Activated CD4-positive, CD25-positive, alpha-beta regulatory T cell treated with anti-CD3 and anti-CD28 coated beads, Interleukin-2, amount 50 U/mL, for 16 hours (primary cell): Measurements from ENCODE around the gene SEC22A.
"Not testable (repeated sequence)": the region's sequence is repeated elsewhere in the genome, so short reads cannot be mapped to it uniquely, and the experiment has no call there.

Experiments used
- DNase-seq: peaks from one replicate; pipeline ENCODE4 v3.0.0-alpha.2; 2020; ENCODE audit warnings: low read depth, low spot score

SEC22A gene

GRCh38 chr3:123180791-123181190 lies 21.0 kb upstream of the SEC22A start:
- no peak for DNase-seq

- DNase-seq = no peak
Observed at GRCh38 chr3:123186695-123187094, 15.0 kb upstream of the SEC22A start.

GRCh38 chr3:123188058-123188457 lies 13.7 kb upstream of the SEC22A start:
- no peak for DNase-seq

GRCh38 chr3:123193448-123194101 lies 8.2 kb upstream of the SEC22A start:
- DNase-seq = no peak

GRCh38 chr3:123194552-123194951 lies 7.2 kb upstream of the SEC22A start:
- no peak for DNase-seq

- no peak for DNase-seq
Observed at GRCh38 chr3:123198372-123198771, 3.4 kb upstream of the SEC22A start.

- no peak for DNase-seq
Observed at GRCh38 chr3:123201223-123201556, 553 bp upstream of the SEC22A start.

GRCh38 chr3:123202451-123202850 lies 708 bp downstream of the SEC22A start:
- no peak for DNase-seq

GRCh38 chr3:123218990-123219389 lies 17.2 kb downstream of the SEC22A start:
- DNase-seq = no peak

- DNase-seq = not testable (repeated sequence)
Observed at GRCh38 chr3:123221369-123221768, 19.6 kb downstream of the SEC22A start.

GRCh38 chr3:123225016-123225415 lies 23.3 kb downstream of the SEC22A start:
- DNase-seq = no peak

GRCh38 chr3:123226549-123226948 lies 24.8 kb downstream of the SEC22A start:
- no peak for DNase-seq

GRCh38 chr3:123229145-123229544 lies 27.4 kb downstream of the SEC22A start:
- no peak for DNase-seq

- no peak for DNase-seq
Observed at GRCh38 chr3:123236902-123237301, 35.2 kb downstream of the SEC22A start.

GRCh38 chr3:123239186-123239585 lies 37.4 kb downstream of the SEC22A start:
- not testable (repeated sequence) for DNase-seq

GRCh38 chr3:123239756-123240155 lies 38.0 kb downstream of the SEC22A start:
- no peak for DNase-seq

GRCh38 chr3:123244128-123244527 lies 42.4 kb downstream of the SEC22A start:
- no peak for DNase-seq

- no peak for DNase-seq
Observed at GRCh38 chr3:123246866-123247265, 45.1 kb downstream of the SEC22A start.

GRCh38 chr3:123256256-123256655 lies 54.5 kb downstream of the SEC22A start:
- no peak for DNase-seq

GRCh38 chr3:123258359-123258758 lies 56.6 kb downstream of the SEC22A start:
- DNase-seq = no peak

- no peak for DNase-seq
Observed at GRCh38 chr3:123258811-123259420, 57.2 kb downstream of the SEC22A start.

- DNase-seq = no peak
Observed at GRCh38 chr3:123261666-123262065, 59.9 kb downstream of the SEC22A start.

- DNase-seq = no peak
Observed at GRCh38 chr3:123262226-123262625, 60.5 kb downstream of the SEC22A start.

GRCh38 chr3:123262868-123263267 lies 61.1 kb downstream of the SEC22A start:
- no peak for DNase-seq
